ENCODE measurements around the gene GLG1. TPM values are rescaled to one million over a fixed set of nuclear protein-coding genes. Genes with fewer than 3 reads are reported as not detected.
"Not testable (repeated sequence)": the region's sequence is repeated elsewhere in the genome, so short reads cannot be mapped to it uniquely, and the experiment has no call there.

Gene GLG1
- total RNA-seq, 1 experiment from 2014 or later, result 487 TPM

DNA sequence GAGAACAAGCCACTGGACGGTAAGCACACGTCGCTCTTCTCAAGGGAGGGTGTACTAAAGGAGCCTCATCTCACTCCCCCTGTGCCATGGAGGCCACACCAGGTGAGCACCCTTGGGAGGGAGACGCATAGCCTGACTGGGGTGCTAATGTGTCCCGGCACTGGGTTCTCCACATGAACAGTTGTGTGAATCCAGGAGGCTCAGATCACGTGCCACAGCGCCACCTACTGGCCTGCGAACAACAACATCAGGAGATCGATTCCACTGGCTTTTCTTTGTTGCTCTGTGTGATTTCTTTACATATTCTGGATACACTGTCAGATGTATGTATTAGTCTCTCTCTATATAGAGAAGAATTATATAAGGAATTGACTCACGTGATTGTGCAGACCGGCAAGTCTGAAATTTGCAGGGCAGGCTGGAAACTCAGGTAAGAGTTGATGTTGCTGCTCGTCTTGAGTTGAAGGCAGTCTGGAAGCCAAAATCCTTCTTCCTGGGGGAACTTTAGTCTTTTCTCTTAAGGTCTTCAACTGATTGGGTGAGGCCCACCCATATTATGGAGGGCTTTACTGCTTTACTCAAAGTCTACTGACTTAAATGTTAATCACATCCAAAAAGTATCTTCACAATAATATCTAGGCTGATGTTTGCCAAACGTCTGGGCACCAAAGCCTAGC, 176.7 kb downstream of the GLG1 start:
- CTCF ChIA-PET; H3K27me3 ChIP-seq (replicated peaks; ENCODE audit: insufficient read depth, low read depth, low read length, poor library complexity); H3K9me3 ChIP-seq (ENCODE audit: low read depth, low read length, poor library complexity, severe bottlenecking); intact Hi-C loops (cut with micrococcal nuclease; ENCODE audit: unreplicated experiment); H3K4me1 ChIP-seq (ENCODE audit: insufficient read depth, low read length, poor library complexity, severe bottlenecking); H3K36me3 ChIP-seq (ENCODE audit: insufficient read depth, low read length, poor library complexity, severe bottlenecking); POLR2A ChIA-PET (ENCODE audit: low non-redundant PET); H3K4me3 ChIP-seq (ENCODE audit: low read depth, low read length, poor library complexity, severe bottlenecking); BruUV-seq (replicated peaks): not testable (repeated sequence)
- peak overlapping the region; percentile 37 for H3K27ac ChIP-seq (ENCODE audit: low read depth, low read length, poor library complexity, severe bottlenecking)
- TF ChIP-seq, protein P1, sequence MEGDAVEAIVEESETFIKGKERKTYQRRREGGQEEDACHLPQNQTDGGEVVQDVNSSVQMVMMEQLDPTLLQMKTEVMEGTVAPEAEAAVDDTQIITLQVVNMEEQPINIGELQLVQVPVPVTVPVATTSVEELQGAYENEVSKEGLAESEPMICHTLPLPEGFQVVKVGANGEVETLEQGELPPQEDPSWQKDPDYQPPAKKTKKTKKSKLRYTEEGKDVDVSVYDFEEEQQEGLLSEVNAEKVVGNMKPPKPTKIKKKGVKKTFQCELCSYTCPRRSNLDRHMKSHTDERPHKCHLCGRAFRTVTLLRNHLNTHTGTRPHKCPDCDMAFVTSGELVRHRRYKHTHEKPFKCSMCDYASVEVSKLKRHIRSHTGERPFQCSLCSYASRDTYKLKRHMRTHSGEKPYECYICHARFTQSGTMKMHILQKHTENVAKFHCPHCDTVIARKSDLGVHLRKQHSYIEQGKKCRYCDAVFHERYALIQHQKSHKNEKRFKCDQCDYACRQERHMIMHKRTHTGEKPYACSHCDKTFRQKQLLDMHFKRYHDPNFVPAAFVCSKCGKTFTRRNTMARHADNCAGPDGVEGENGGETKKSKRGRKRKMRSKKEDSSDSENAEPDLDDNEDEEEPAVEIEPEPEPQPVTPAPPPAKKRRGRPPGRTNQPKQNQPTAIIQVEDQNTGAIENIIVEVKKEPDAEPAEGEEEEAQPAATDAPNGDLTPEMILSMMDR (conservative IDR thresholded peaks at IDR 0.05; ENCODE audit: low read depth, low read length), result peak; percentile 74
- peak; percentile 58 for DNase-seq (ENCODE audit: low spot score)

DNA sequence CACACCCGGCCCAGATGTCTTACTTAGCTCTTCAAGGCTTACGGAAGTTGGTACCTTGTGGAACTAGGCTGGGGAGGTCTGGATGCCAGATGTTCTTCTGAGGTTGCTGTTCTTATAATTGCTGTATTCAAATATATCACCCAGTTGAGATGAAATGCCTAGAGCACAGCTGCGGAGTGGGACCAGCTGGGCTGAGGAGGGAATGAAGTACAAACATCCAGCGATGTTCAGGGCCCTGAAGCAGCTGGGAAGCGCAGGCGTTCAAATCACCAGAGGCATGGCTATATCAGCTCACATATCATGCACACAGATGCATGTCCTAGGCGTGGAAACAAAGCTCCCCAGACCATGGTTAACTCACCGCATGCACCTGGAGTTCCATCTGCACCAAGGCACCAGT, 178.4 kb downstream of the GLG1 start:
- POLR2A ChIA-PET (ENCODE audit: low non-redundant PET); H3K27me3 ChIP-seq (replicated peaks; ENCODE audit: insufficient read depth, low read depth, low read length, poor library complexity); H3K27ac ChIP-seq (ENCODE audit: low read depth, low read length, poor library complexity, severe bottlenecking); H3K4me3 ChIP-seq (ENCODE audit: low read depth, low read length, poor library complexity, severe bottlenecking); DNase-seq (ENCODE audit: low spot score); CTCF ChIA-PET; H3K4me1 ChIP-seq (ENCODE audit: insufficient read depth, low read length, poor library complexity, severe bottlenecking); H3K9me3 ChIP-seq (ENCODE audit: low read depth, low read length, poor library complexity, severe bottlenecking); BruUV-seq (replicated peaks); intact Hi-C loops (cut with micrococcal nuclease; ENCODE audit: unreplicated experiment); H3K36me3 ChIP-seq (ENCODE audit: insufficient read depth, low read length, poor library complexity, severe bottlenecking): not testable (repeated sequence)

DNA sequence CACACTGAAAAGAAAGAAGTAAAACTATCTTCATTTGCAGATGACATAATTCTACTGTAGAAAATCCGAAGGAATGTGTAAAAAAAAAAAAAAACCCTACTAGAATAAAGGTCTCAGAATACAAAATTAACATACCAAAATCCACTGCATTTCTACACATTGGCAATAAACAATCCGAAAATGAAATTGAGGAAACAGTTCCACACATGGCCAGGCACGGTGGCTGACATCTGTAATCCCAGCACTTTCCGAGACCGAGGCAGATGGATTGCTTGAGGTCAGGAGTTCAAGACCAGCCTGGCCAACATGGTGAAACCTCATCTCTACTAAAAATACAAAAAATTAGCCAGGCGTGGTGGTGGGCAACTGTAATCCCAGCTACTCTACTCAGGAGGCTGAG, 181.2 kb downstream of the GLG1 start:
- POLR2A ChIA-PET (ENCODE audit: low non-redundant PET), result interaction anchor here (0.6 kb wide), 1 partner anchor 12 kb away, joined by 4 read pairs; no protein-coding TSS in a partner anchor
- H3K9me3 ChIP-seq (ENCODE audit: low read depth, low read length, poor library complexity, severe bottlenecking); DNase-seq (ENCODE audit: low spot score); H3K4me1 ChIP-seq (ENCODE audit: insufficient read depth, low read length, poor library complexity, severe bottlenecking); intact Hi-C loops (cut with micrococcal nuclease; ENCODE audit: unreplicated experiment); CTCF ChIA-PET; H3K4me3 ChIP-seq (ENCODE audit: low read depth, low read length, poor library complexity, severe bottlenecking); H3K27ac ChIP-seq (ENCODE audit: low read depth, low read length, poor library complexity, severe bottlenecking); H3K27me3 ChIP-seq (replicated peaks; ENCODE audit: insufficient read depth, low read depth, low read length, poor library complexity); H3K36me3 ChIP-seq (ENCODE audit: insufficient read depth, low read length, poor library complexity, severe bottlenecking); BruUV-seq (replicated peaks): not testable (repeated sequence)

DNA sequence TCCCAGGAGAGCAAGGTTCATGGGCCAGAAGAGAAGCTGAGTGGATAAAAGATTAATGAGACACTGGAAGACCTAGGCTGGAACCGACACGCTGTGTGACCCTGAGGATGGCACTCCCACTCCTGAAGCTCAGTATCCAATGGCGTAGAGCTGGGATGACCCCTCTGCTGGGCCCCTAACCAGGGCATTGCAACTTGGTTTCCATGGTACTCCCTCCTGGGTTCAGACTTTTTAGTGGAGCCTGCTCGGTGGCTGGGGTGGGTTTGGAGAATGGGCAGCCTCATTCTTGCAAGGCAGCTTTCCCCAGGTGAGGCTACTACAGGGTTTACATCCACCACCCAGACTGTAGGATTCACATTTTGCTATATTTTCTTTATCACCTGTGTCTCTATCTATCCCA, 183.2 kb downstream of the GLG1 start:
- H3K27ac ChIP-seq (ENCODE audit: low read depth, low read length, poor library complexity, severe bottlenecking); H3K4me1 ChIP-seq (ENCODE audit: insufficient read depth, low read length, poor library complexity, severe bottlenecking); intact Hi-C loops (cut with micrococcal nuclease; ENCODE audit: unreplicated experiment); DNase-seq (ENCODE audit: low spot score); BruUV-seq (replicated peaks); H3K9me3 ChIP-seq (ENCODE audit: low read depth, low read length, poor library complexity, severe bottlenecking); H3K36me3 ChIP-seq (ENCODE audit: insufficient read depth, low read length, poor library complexity, severe bottlenecking); H3K27me3 ChIP-seq (replicated peaks; ENCODE audit: insufficient read depth, low read depth, low read length, poor library complexity); H3K4me3 ChIP-seq (ENCODE audit: low read depth, low read length, poor library complexity, severe bottlenecking); POLR2A ChIA-PET (ENCODE audit: low non-redundant PET): not testable (repeated sequence)
- CTCF ChIA-PET, result interaction anchor here (0.6 kb wide), 1 partner anchor 106 kb away, joined by 3 read pairs; no protein-coding TSS in a partner anchor

DNA sequence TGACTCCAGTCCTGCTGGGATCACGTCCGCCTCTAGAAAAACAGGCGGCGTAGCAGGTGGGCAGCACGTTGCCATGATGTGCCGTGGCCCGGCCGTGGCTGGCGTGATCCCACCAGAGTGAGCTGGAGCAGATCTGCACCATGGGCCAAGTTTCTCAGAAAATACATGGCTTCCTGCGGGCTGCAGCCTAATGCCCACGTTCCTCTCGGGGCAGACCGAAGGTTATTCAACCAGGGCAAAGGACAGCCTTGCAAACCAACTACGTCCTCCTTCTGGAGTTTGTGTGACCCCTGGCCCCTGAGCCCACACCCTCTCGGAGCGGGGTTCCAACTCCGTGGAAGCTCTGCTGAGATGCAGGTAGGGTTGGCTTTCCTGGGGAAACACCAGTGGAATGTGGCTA, 184.8 kb downstream of the GLG1 start:
- CTCF ChIA-PET; BruUV-seq (replicated peaks); H3K4me3 ChIP-seq (ENCODE audit: low read depth, low read length, poor library complexity, severe bottlenecking); H3K9me3 ChIP-seq (ENCODE audit: low read depth, low read length, poor library complexity, severe bottlenecking); POLR2A ChIA-PET (ENCODE audit: low non-redundant PET); H3K36me3 ChIP-seq (ENCODE audit: insufficient read depth, low read length, poor library complexity, severe bottlenecking); H3K27ac ChIP-seq (ENCODE audit: low read depth, low read length, poor library complexity, severe bottlenecking); DNase-seq (ENCODE audit: low spot score); H3K27me3 ChIP-seq (replicated peaks; ENCODE audit: insufficient read depth, low read depth, low read length, poor library complexity); H3K4me1 ChIP-seq (ENCODE audit: insufficient read depth, low read length, poor library complexity, severe bottlenecking); intact Hi-C loops (cut with micrococcal nuclease; ENCODE audit: unreplicated experiment): not testable (repeated sequence)

DNA sequence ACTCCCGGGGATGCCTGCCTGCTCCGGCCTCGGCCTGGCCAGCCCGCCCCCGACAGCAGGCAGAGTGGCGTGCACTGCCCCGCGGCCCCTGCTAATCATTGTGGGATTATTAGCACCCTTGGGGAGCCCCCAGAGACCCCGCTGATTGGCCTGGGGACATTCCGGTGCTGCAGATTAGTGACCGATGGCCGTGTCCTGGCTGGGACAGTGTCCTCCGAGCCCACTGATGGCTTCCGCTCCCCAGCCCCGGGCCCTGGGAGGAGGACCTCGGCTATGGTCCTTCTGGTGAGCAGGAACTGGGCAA, 185.5 kb downstream of the GLG1 start:
- BruUV-seq (replicated peaks); CTCF ChIA-PET; POLR2A ChIA-PET (ENCODE audit: low non-redundant PET); intact Hi-C loops (cut with micrococcal nuclease; ENCODE audit: unreplicated experiment); H3K4me1 ChIP-seq (ENCODE audit: insufficient read depth, low read length, poor library complexity, severe bottlenecking); H3K36me3 ChIP-seq (ENCODE audit: insufficient read depth, low read length, poor library complexity, severe bottlenecking); H3K4me3 ChIP-seq (ENCODE audit: low read depth, low read length, poor library complexity, severe bottlenecking); DNase-seq (ENCODE audit: low spot score); H3K27ac ChIP-seq (ENCODE audit: low read depth, low read length, poor library complexity, severe bottlenecking); H3K9me3 ChIP-seq (ENCODE audit: low read depth, low read length, poor library complexity, severe bottlenecking); H3K27me3 ChIP-seq (replicated peaks; ENCODE audit: insufficient read depth, low read depth, low read length, poor library complexity): not testable (repeated sequence)

DNA sequence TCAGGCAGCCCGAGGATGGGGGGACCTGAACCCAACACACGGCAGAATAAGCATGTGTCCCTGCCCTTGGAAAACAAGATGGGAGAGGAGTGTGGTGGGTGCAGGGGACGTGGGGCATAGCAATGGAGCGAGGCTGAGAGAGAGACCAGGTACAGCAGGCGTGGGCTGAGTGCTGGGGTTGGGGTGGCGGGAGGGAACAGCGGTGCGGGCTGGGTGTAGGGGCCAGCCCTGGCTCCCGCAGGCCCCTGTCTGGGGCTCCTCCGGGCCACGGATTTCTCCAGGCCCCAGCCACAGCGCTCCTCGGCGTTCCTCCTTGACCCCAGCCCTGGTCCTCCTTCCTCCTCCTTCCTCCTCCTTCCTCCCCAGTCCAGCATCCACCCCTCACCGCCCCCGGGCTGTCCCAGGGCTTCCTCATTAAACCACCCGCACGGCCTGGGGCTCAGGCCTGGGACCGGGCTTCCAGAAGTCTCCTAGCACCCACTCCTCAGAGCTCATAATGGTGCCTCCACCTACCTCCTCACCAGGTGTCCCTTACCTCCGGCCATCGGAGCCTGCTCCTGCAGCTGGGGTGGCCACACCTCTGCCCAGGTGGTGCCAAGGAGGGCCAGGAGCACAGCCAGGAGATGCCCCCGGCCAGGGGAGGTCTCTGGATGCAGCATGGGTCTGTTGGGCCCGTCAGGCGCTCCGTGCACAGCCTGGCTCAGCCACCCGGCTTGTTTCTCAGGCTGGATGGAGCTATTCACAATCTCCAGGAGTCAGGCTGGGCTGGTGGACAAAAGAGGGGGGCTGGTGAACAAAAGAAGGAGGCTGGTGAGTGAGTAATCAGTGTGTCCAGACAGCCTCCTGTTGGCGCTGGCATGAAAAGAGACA, 186.1 kb downstream of the GLG1 start, which contains the start of gene CLEC18B:
Gene CLEC18B (minus strand): TSS at position 867 of the 870 bp plus-strand sequence. CDS start 208 bp downstream, at position 659.
- H3K4me1 ChIP-seq (ENCODE audit: insufficient read depth, low read length, poor library complexity, severe bottlenecking); DNase-seq (ENCODE audit: low spot score); H3K4me3 ChIP-seq (ENCODE audit: low read depth, low read length, poor library complexity, severe bottlenecking); intact Hi-C loops (cut with micrococcal nuclease; ENCODE audit: unreplicated experiment); H3K27ac ChIP-seq (ENCODE audit: low read depth, low read length, poor library complexity, severe bottlenecking); CTCF ChIA-PET; H3K9me3 ChIP-seq (ENCODE audit: low read depth, low read length, poor library complexity, severe bottlenecking); H3K27me3 ChIP-seq (replicated peaks; ENCODE audit: insufficient read depth, low read depth, low read length, poor library complexity); POLR2A ChIA-PET (ENCODE audit: low non-redundant PET); BruUV-seq (replicated peaks); H3K36me3 ChIP-seq (ENCODE audit: insufficient read depth, low read length, poor library complexity, severe bottlenecking): not testable (repeated sequence)

All from A673 (cell line).